Measurements from ENCODE around the gene COPS9.

- no peak for TF ChIP-seq CTCF (optimal IDR thresholded peaks at IDR 0.05 in 1 of 3, IDR thresholded peaks at IDR 0.05 in 1 of 3, conservative IDR thresholded peaks at IDR 0.05 in 1 of 3; ENCODE audit: extremely low read depth in 1 of 3, insufficient read depth in 2 of 3, low read length in 3 of 3)
- no peak for TF ChIP-seq EZH2 (IDR thresholded peaks at IDR 0.05; ENCODE audit: low read length)
Measured at GRCh38 chr2:240182001-240182400, 45.9 kb upstream of the COPS9 start.

Measured in keratinocyte (primary cell).